HG02678 (cell line): Measurements from ENCODE around the gene NAT10.

Experiments used
- ATAC-seq: cut with Tn5 transposase; IDR thresholded peaks from one replicate; pipeline ENCODE4 v1.9.1; 2021; ENCODE audit warnings: mild to moderate bottlenecking, moderate library complexity; ENCODE audit not compliant: unreplicated experiment

Gene NAT10

DNA sequence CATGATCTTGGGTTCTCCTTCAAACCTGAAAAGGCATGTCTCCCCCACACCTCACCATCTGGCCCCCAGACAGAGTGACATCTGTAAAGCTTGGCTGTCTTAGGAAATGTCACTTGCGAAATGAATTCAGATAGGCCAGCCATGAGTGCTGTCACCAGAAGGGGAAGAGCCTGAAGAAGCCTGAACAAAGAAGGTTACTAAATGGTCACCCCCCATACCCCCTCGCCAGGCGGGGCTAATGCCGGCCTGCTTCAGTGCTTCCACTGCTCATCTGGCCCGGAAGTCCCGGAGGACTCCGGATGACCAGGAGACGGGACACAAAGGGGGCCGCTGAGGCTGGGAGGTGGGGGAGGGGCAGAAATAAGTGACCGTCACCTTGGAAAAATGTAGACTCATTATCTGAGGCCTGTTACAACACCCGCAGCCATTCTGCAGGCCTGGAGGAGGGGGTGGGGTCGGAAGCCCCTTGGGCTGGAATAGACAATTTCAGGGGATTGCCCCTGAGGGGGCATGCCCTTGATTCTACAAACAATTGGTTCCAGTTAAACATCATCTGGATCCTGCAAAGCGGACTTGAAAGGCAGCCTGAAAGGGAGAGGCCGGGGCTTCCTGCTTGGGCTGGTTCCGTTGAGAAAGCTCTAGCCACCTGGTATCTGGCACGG, 43.2 kb downstream of the NAT10 start:
- ATAC-seq = no peak

GRCh38 chr11:34149274-34149673, 43.8 kb downstream of the NAT10 start:
- ATAC-seq = no peak

GRCh38 chr11:34149786-34150185, 44.4 kb downstream of the NAT10 start:
- no peak for ATAC-seq

GRCh38 chr11:34150494-34151151, 45.2 kb downstream of the NAT10 start:
- no peak for ATAC-seq

DNA sequence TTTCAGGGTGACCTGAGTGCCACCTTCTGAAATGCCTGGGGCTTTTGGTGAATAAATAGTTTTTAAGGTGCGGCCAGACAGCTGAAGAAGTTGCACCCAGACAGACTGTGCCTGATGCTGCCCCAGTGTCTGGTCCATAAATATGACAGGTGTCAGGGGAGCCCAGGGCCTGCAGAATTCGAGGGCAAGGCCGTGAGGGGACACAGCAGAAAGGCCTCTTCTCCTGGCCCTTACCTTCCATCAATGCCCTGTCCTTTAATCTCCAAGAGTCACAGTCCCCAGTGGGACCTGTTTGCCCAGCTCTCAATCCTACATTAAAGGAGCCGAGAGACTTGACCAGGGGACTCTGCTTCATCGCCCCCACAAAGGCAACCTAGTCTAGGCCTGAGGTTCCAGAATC, 45.7 kb downstream of the NAT10 start:
- no peak for ATAC-seq

DNA sequence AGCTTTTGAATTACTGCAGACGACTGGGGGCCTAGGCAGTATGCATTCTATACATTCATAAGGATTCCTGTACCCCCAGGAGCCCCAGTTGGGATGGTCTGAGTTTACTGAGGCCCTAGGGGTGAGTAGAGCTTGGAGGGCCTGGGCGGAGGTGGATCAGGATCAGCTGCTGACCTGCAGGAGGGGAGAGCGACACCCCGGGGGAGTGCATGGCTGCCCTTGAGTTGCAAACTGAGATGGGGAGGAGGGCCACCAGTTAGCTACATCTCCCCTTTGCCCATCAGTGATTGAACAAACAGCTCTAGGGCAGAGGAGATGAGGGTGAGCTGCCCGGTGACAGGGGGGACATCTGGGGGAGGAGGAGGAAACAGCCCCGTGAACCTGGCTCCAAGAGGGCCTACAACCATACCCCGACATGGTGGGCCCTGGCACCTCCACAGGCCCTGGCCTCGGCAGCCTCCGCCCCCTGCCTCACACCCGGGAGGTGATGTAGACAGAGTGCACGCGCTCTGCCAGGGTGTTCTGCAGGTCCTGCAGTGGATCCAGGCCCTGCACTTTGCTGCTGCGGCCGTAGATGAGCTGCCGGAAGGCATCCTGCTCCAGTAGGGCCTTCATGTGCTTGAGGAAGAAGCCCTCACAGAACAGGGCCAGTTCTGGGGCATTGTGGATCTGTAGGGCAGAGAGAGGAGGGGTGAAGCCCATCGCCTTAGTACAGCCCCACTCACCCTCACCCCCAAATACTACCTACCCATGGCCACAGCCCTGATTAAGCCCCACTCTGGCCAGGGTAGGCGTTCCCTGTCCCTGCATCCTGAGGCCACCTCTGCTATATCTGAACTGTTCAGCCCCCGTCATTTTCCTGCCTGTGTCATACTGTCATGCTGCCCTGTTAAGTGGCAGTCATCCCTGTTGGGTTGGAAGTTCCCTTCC, 46.8 kb downstream of the NAT10 start:
- no peak for ATAC-seq

DNA sequence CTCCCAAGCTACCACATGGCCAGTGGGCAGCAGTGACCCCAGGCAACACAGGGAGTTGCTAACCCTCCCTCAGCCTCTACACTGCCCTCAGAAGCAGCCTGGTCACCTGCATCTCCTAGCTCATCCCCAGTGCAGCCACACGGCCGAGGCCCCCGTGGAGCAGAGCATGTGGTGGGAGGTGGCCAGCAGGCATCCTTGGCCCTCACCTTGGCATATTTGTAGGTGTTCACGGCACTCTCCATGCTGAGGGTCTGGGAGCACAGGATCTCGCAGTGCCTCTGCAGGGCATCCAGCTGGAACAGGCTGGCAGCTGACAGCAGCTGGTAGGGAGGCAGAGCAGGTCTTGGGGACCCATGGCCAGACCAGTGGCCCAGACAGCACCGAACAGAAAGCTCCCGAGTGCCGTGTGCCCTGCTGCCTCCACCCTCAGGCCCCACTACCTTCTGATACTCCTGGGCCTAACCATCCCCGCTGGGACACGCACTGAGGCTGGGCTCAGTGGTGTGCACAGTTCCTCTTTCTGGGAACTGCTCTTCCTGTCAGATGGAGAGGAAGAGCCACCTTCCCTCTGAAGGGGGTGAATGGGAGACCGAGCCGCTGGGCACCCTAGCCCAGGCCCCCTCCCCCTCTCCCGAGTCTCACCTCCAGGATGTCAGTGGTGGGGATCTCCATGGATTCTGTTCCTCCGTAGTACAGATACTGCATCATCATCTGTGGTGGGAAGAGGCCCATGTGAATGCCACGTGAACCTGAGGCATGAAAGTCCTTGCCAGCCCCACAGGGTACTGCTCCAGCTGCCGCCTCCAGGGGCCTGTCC, 48.8 kb downstream of the NAT10 start:
- ATAC-seq = peak; percentile 73

DNA sequence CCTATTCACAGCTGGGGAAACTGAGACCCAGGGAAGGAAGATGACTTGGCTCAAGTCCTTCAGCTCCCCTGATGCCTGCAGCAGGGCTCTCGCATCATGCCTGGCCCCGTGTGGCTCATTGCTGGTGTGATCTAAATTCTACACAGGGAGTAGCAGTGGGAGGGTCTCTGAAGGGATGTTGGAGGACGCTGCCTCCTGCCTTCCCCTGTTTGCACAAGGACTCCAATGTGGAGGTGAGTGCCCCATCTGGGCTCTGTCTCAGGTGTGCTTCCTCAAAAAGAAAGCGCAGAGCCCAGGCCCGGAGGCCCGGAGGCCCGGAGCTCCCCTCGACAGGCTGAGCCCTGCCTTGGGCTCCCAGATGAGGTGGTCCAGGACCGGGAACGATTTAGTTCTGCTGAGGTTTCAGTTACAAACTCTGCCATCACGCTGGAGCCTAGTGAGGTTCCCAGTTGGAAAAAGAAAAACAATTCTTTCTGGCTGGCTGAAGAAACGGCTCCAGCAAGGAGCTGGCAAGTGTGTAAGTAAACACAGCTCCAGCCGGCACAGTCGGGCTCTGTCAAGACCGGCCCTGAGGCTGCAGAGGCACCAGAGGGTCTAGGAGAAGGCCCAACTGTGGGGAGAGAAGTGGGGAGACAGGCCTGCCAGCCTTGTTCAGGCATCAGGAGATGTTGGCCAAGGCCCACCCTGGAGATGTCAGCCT, 49.8 kb downstream of the NAT10 start:
- ATAC-seq = no peak

- ATAC-seq = no peak
These were observed 50.3 kb downstream of the NAT10 start for GRCh38 chr11:34155757-34156062.

- ATAC-seq = no peak
These were observed 51.7 kb downstream of the NAT10 start for GRCh38 chr11:34157163-34157562.

- no peak for ATAC-seq
These were observed 53.2 kb downstream of the NAT10 start for GRCh38 chr11:34158661-34159060.

- ATAC-seq = no peak
These were observed 54.8 kb downstream of the NAT10 start for GRCh38 chr11:34160049-34160721.

- ATAC-seq = no peak
These were observed 55.4 kb downstream of the NAT10 start for GRCh38 chr11:34160791-34161190.

GRCh38 chr11:34161361-34161760, 55.9 kb downstream of the NAT10 start:
- ATAC-seq = no peak

DNA sequence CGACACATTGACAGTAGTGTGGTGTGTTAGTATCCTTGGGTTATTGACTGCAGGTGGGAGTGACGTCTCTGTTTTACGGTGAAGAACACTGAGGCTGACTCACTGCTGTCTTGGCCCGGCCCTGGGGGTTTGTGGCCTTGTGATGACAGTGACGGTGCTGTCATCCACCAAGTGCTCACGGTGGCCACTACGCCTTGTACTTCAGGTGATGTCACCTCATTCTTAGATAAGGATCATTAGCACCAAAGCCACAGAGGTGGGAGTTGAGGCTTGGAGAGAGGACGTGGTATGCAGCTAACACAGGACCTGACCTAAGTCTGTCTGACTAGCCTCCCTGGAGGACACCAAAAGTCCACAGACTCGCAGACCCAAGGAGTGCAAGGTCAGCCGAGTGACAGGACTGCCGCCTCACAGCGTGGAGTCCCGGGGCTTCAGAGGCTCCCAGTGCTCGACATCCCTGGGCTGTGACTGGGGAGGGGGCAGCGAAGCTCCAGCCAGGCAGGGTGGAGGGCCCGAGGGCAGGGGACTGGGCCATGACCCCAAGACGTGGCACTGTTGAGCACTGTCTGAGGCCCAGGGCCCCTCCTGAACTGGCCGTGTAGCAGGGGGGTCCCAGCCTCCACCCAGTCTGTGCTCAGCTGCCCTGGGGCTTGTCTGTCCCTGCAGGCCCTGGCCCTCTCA, 56.5 kb downstream of the NAT10 start:
- ATAC-seq = no peak

DNA sequence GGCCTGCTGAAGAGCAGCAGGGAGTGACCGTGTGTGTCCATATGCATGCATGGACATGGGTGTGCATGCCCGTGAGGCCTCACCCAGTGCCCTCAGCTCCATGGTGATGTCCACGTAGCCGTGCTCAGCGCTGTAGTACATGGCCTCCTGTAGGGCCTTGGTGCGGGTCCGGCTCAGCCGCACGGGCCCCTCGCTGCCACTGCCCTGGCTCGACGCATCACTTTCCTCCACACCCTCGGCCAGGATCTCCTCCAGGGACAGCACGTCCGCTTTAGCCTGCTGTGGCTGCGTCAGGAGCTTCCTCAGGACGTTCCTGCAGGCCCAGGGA, 57.0 kb downstream of the NAT10 start:
- ATAC-seq = no peak

DNA sequence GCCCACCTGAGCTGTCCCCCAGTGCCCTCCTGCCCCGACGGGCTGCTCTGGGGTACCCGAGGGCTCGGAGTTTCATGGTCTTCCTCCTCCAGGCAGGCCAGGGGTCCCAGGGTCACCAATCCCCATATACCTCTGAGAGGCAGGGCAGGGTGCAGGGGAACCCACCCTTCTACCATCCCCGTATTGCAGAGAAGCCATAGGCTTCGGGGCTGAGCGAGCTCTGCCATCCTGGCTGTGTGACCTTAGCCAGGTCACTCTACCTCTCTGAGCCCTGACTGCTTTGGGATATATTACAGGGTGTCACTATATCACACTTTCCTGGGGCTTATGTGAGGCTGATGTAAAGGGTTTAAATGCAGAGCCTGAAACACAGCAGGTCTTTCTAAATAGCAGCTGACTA, 57.4 kb downstream of the NAT10 start:
- no peak for ATAC-seq

- no peak for ATAC-seq
These were observed 59.7 kb downstream of the NAT10 start for GRCh38 chr11:34165121-34165520.

DNA sequence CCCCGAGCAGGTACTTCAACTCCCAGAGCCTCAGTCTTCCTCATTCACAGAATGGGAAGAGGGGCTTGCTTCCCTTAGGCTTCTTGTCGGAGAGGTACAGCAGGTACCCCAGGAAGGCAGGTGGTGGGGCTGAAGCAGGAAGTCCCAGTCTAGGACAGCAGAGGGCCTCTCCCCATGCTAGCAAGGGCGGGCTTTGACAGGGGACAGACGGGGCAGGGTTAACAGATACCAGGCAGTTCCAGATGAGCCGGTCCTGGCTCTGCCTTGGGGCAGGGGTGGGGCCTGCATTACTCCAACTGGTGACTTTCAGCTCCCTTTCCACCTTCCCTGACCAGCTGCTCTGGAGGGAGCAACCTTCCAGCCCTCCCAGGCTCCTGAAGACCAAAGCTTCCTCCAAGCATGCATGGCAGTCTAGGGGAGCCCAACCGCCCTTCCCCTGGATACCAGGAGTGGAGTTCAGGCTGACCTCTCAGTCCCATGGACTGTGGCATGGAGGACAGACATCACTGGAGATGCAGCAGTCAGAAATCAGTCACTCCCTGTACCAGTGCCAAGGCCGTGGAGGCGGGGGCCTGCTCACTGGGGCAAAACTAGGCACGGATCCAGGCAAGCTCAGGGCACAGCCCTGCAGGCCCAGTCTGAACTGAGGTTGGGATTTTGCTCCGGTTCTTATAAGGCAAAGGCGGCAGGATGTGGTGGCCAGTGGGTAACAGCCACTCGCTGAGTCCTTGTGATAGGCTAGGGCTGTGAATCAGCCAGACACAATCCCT, 60.5 kb downstream of the NAT10 start:
- no peak for ATAC-seq
